ENCODE results near the gene GABRG1. TPM values are rescaled to one million over a fixed set of nuclear protein-coding genes. Genes with fewer than 3 reads are reported as not detected.

Gene GABRG1
- total RNA-seq (2021; fragmentation: NEBNext Ultra II Directional; extraction: Animal tissue kit (Norgen Biotek cat#: 25700)) = 0.36 and 0.43 TPM in 2 replicates
- 0.05 and 0.11 TPM in 2 replicates for polyA plus RNA-seq (2011; rRNA removed)
- polyA plus RNA-seq (2011; cell fraction: cytosol; rRNA removed) = 0.14 TPM
- 0.07 TPM for polyA plus RNA-seq (2011; cell fraction: nucleus; rRNA removed)
- polyA plus RNA-seq (2012, experiment 1 of 2) = 0.05 to 0.32 TPM (median 0.14 TPM) in 4 replicates
- not detected for polyA plus RNA-seq (2012, experiment 2 of 2)
- 0.83 TPM for polyA plus RNA-seq (2013, experiment 1 of 2)
- 0.74 TPM for polyA plus RNA-seq (2013, experiment 2 of 2)
- 0.16 and 0.27 TPM in 2 replicates for polyA minus RNA-seq (2011; rRNA and poly(A)+ RNA removed)
- polyA minus RNA-seq (2011; cell fraction: cytosol; rRNA and poly(A)+ RNA removed) = 0.15 TPM
- 0.60 TPM for polyA minus RNA-seq (2011; cell fraction: nucleus; rRNA and poly(A)+ RNA removed)
- long read RNA-seq, experiment 1, full-length matches to known transcripts = 1 of 2 reads
- long read RNA-seq, experiment 1, partial matches to known transcripts = 0 of 2 reads
- long read RNA-seq, experiment 1, other reads (novel, unspliced or antisense) = 1 of 2 reads
- long read RNA-seq, experiment 2 = 0 reads

- 9% methylated on average over 23 of the region's 23 CpGs; no CpG with 5 or more reads in 1 of the 2 experiments for WGBS, 2 experiments (ENCODE audit: extremely low coverage in 1 of 2, insufficient coverage in 1 of 2, insufficient read length in 1 of 2, insufficient replicate concordance in 2 of 2, low coverage in 1 of 2, low lambda C conversion rate in 2 of 2, missing lambda C conversion rate in 1 of 2)
- no peak for TF ChIP-seq PHF8 (conservative IDR thresholded peaks at IDR 0.05; ENCODE audit: low read depth, low read length)
- TF ChIP-seq BCL11A (IDR thresholded peaks at IDR 0.05; ENCODE audit: low read depth in 2 of 2, low read length in 2 of 2) = no peak
- TF ChIP-seq NANOG (IDR thresholded peaks at IDR 0.05; ENCODE audit: insufficient read depth, low read depth, low read length, poor library complexity, severe bottlenecking) = no peak
- no peak for TF ChIP-seq KDM5A (IDR thresholded peaks at IDR 0.05; ENCODE audit: low read length)
- peak; percentile 18 for TF ChIP-seq RNF2 (IDR thresholded peaks at IDR 0.05; ENCODE audit: borderline replicate concordance, low read depth, low read length, missing control alignments, poor library complexity, severe bottlenecking)
- no peak for TF ChIP-seq SUZ12 (IDR thresholded peaks at IDR 0.05; ENCODE audit: low read length)
- no peak for TF ChIP-seq GTF2F1 (IDR thresholded peaks at IDR 0.05; ENCODE audit: borderline replicate concordance, low read depth, low read length)
- TF ChIP-seq CBX5 (IDR thresholded peaks at IDR 0.05; ENCODE audit: low read depth, low read length) = no peak
- TF ChIP-seq SP1 (IDR thresholded peaks at IDR 0.05; ENCODE audit: low read depth, low read length) = peak; percentile 58; the same call in 1 of the 2 replicates
Observed at GRCh38 chr4:46123913-46124755, at the start of gene GABRG1. TSS of gene GABRG1 (minus strand) at chr4:46124054. CDS start at chr4:46123913, 141 bp downstream.

More at GRCh38 chr4:46123913-46124755, at the start of gene GABRG1:
- Histone ChIP-seq H2AFZ (ENCODE audit: low read length) (peak within 1 kb of the TSS; percentile 98), H3K36me3 (ENCODE audit: control insufficient read depth in 2 of 4, insufficient read depth in 4 of 4, low read length in 3 of 4) (no peaks in the 10 kb centered on the region), H2BK20ac (ENCODE audit: low read length) (no peak within 1 kb of the TSS), H4K20me1 (replicated peaks in 1 of 2; ENCODE audit: control insufficient read depth in 1 of 2, insufficient read depth in 2 of 2, low read length in 2 of 2) (no peaks in the 10 kb centered on the region), H2BK5ac (ENCODE audit: low read depth, low read length) (no peak within 1 kb of the TSS), H3K27ac (ENCODE audit: low read depth, low read length) (no peak within 1 kb of the TSS), H2BK15ac (ENCODE audit: low read length) (no peak within 1 kb of the TSS), H3K79me2 (ENCODE audit: control insufficient read depth in 1 of 2, insufficient read depth in 2 of 2, low read length in 2 of 2) (no peaks in the 10 kb centered on the region), H3K23me2 (ENCODE audit: low read depth, low read length) (peaks cover 4% of the 10 kb centered on the region; the same call in 1 of the 2 replicates), H3K14ac (ENCODE audit: insufficient read length) (no peak within 1 kb of the TSS), H3K18ac (ENCODE audit: extremely low read depth, low read length) (no peak within 1 kb of the TSS), H2BK12ac (ENCODE audit: low read depth, low read length) (no peak within 1 kb of the TSS), H3K9me3 (ENCODE audit: insufficient read depth in 2 of 2, low read depth in 1 of 2, low read length in 1 of 2) (no peaks in the 10 kb centered on the region), H3K9ac (replicated peaks in 1 of 4; ENCODE audit: extremely low read depth in 1 of 4, low read depth in 3 of 4, low read length in 3 of 4) (peak within 1 kb of the TSS in 1 of 4 experiments; percentile 47; a peak in 2 of 7 replicates), H3K4ac (replicated peaks; ENCODE audit: insufficient read length, low read depth, low read length) (no peak within 1 kb of the TSS), H4K5ac (ENCODE audit: insufficient read length, low read depth, low read length) (no peak within 1 kb of the TSS), H3K4me2 (ENCODE audit: insufficient read depth in 1 of 2, low read depth in 2 of 2, low read length in 2 of 2) (peak within 1 kb of the TSS; percentile 74 to 79), H3K56ac (replicated peaks; ENCODE audit: insufficient read length, low read depth, low read length) (no peak within 1 kb of the TSS), H3K23ac (ENCODE audit: insufficient read length) (no peak within 1 kb of the TSS), H3K27me3 (replicated peaks in 1 of 4; ENCODE audit: control insufficient read depth in 3 of 4, extremely low read depth in 1 of 4, insufficient read depth in 3 of 4, low read length in 3 of 4) (no peaks in the 10 kb centered on the region), H3K79me1 (ENCODE audit: low read depth, low read length) (no peaks in the 10 kb centered on the region), H4K8ac (ENCODE audit: extremely low read depth, insufficient read depth, low read length) (no peak within 1 kb of the TSS), H2BK120ac (replicated peaks; ENCODE audit: low read depth, low read length) (no peak within 1 kb of the TSS), H2AK5ac (ENCODE audit: low read depth, low read length) (no peak within 1 kb of the TSS), H3K4me3 (ENCODE audit: extremely low read depth in 1 of 4, insufficient read depth in 2 of 4, low read depth in 3 of 4, low read length in 4 of 4) (peak within 1 kb of the TSS; percentile 60 to 71 (median 70)), H4K91ac (replicated peaks; ENCODE audit: insufficient read length, low read length) (no peak within 1 kb of the TSS), H3K4me1 (replicated peaks in 1 of 4; ENCODE audit: control insufficient read depth in 3 of 4, insufficient read depth in 4 of 4, low read length in 3 of 4) (peaks cover 0 to 5% (median 0%) of the 10 kb centered on the region in 4 experiments; a peak in 1 of 7 replicates)
- ChIA-PET CTCF (ENCODE audit: partially characterized antibody) (no interaction called here), POLR2A (ENCODE audit: partially characterized antibody) (no interaction called here)
- FAIRE-seq = peak; percentile 94
- peak; percentile 41 to 56 for DNase-seq (ENCODE audit: low read depth in 1 of 2, low spot score in 2 of 2)
